ENCODE results near the gene CIB4. TPM values are rescaled to one million over a fixed set of nuclear protein-coding genes. Genes with fewer than 3 reads are reported as not detected.

Gene CIB4
- total RNA-seq, 1 donor from 2014 or later: not detected

DNA sequence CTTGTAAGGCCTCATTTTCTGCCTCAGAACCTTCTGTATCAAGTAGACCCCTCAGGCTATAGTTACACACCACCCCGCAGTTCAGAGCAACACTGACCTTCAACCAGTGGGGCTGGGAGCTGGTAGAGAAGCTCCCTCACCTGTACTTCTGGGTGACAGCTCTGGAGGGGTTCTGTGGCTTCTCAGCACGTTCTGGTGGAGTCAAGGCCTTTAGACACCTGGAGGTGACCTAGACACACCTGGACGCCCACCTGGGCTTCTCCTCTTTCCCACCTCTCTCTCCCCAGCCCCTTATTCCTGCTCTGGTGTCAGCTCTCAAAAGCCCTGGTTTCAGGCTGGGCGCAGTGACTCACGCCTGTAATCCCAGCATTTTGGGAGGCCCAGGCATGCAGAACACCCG is 7.3 kb upstream of the CIB4 start:
- ATAC-seq (no peak), DNase-seq (ENCODE audit: low spot score) (peak; percentile 15)
- intact Hi-C loops (cut with DNase I): no loop called here

DNA sequence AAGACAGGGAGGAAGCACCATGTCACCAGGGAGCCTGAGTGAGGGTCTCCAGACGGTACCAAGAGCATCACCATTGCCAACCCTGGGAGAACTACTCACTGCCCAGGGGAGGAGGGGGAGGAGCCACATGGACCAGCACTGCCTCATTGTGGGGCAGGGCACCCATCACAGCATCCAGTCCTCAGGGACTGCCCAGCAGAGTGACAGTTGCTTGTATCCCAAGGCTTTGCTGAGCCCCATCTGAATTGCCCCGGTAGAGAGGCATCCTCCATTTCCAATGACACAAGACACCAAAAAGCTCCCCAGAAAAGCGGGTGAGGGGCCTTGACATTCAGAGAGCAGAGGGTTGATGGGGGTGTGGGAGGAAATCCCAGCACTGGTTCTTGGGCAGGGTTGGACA is 6.8 kb upstream of the CIB4 start:
- ATAC-seq (no peak), DNase-seq (ENCODE audit: low spot score) (no peak)
- intact Hi-C loops (cut with DNase I): no loop called here

DNA sequence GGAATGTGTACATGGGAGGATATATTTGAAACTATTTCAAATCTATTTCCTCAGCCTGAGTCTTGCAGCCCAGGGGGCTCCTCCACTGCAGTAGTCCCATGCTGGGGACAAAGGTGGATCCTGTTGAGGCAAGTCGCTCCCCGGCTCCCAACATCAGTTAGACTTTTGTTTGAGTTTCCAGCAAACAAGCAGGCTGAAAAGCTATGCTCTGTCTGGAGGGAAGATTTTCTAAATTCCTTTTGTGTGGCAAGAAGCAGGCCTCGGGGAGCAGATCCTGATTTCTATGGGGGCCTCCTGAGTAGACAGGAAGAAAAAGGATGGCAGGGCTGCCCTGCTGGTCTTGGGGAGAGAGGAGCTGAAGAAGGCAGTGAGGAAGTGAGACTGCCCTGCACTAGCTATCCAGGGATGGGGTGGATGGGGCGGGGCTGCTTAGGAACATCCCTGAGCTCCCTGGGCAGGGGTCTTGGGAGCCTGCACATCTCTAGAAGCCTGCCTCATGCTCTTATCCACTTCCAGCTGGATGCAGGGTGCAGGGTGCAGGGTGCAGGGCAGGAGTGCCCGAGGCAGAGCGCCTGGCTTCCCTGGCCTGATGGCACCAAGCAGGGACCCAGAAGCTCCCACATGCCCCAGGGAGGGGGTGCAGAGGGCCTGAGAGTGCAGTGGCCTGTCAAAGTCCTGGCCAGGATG is 6.0 kb upstream of the CIB4 start:
- ATAC-seq (no peak), DNase-seq (ENCODE audit: low spot score) (peak; percentile 17)
- intact Hi-C loops (cut with DNase I): no loop called here

DNA sequence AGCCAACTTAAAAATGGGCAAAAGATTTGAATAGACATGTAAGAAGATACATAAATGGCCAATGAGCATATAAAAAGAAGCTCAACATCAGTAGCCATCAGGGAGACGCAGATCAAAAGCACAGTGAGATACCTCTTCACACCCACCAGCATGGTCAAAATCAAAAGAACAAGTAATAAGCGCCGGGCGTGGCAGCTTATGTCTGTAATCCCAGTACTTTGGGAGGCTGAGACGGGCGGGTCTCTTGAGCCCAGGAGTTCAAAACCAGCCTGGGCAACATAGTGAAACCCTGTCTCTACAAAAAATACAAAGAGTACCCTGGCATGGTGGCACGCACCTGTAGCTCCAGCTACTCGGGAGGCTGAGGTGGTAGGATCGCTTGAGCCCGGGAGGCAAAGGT is 4.6 kb upstream of the CIB4 start:
- intact Hi-C loops (cut with DNase I): no loop called here
- ATAC-seq (no peak), DNase-seq (ENCODE audit: low spot score) (peak; percentile 19)

DNA sequence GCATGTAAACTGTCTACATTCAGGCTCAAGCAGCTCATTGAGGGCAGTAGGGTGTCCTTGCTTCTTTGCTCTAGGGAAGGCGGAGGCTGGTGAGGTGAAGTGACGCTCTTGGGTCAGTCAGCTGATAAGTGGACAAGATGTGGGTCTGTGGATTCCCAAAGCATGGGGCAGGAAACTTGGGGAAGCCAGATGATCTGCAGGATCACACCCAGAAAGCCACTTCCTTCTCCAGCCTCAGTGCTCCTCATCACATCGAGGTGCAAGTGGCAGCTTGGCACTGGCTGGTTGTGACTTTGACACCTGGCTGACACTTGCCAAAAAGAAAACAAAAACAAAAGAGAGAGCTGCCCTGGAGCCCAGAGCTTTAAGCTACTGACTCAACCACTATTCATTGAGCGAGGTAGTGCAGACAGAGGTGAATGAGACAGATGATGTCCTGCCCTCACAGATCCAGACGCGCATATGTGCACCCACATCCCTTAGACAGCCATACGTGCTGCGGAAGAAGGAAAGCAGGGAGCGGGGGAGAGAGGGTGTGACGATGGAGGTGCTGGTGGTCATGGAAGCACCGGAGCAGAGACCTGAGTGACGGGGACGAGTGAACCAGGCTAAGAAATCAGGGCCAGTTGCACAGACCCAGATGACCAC is 3.1 kb upstream of the CIB4 start:
- ATAC-seq: no peak
- DNase-seq (ENCODE audit: low spot score): peak; percentile 30
- intact Hi-C loops (cut with DNase I): no loop called here

DNA sequence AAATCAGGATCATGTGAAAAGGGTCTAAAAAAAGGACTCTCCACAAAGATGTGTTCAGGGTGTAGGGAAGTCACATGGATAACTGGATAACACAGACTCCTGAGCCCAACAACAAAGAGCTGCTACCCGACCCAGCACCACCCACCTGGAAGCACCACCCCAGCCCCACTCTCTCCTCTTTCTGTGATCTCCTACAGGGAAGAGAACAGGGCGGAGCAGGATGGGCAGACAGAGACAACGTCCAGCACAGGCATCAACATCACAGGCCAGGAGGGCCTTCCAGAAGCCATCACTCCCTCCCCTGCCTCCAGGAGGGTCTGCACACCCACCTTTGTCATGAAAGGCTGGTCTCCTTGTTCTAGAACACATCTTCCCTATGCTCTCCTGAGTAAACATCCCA is 1.3 kb upstream of the CIB4 start:
- intact Hi-C loops (cut with DNase I): no loop called here
- ATAC-seq: no peak
- no peak for DNase-seq (ENCODE audit: low spot score)

DNA sequence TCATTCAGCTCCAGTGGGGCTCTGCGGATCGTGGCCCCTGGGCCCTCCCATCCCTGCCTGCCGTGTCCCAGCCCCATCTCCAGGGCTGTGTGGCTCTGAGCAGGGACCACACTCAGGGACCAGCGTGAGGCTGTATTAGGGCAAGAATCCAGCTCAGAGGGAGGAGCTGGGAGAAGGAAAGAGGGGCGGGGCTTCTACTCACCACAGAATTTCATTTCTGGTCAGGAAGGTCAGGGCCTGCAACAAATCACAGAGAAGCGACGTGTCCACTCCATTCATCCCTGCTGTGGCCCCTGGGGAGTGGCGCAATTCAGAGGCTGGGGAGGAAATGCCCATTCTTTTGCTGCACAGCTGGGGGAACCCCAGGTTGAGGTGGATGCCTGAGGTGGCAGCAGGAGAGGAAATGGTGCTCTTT is 828 bp downstream of the CIB4 start:
- intact Hi-C loops (cut with DNase I): no loop called here
- ATAC-seq (peak; percentile 80), DNase-seq (ENCODE audit: low spot score) (peak; percentile 57)

DNA sequence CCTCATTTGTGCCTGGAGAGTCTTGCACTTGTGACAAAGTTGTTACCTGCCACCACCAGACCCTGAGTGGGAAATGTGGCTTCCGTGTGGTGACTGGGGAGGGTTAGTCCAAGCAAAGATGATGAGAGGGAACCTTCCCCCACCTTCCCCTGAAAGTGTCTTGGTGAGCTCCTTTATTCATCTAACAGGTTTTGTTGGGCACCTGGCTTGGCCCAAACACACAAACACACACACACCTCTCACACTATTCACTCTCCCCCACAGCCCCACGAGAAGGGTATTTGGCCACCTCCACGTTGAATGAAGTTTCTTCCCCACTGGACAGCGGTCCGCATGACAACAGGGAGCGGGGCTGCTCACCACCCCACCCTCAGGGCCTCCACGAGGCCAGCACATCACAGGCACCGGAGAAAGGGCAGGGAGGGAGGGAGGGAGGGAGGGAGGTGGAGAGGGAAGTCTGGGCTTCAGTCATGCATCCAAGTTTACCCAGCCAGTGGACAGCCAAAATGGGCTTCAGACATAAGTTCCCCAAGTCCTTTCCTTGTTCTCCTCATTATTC is 1.4 kb downstream of the CIB4 start:
- ATAC-seq (no peak), DNase-seq (ENCODE audit: low spot score) (peak; percentile 22)
- intact Hi-C loops (cut with DNase I): no loop called here

DNA sequence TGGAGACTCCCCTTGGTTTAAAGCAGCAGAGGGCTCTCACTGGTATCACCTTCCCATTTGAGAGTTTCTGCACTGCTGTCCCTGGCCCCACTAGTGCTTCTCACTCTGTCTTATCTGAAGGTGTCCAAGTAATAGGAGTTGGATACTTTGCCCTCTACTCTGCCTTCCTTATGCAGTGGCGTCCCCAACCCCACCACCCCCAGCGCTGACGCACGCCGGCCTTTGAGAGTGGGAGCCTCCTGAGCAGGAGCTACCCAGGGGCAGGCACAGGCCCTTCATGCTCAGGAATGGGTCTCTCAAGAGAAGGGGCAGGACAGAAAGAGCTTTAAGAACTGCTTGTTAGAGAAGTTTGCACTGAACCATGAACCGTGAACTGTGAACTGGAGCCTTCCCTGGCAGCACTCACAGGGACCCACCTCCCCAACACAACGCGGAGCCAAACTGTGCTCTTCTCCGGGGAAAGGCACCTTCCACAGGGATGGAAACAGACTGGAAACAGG is 3.3 kb downstream of the CIB4 start:
- ATAC-seq (no peak), DNase-seq (ENCODE audit: low spot score) (peak; percentile 22)
- intact Hi-C loops (cut with DNase I): no loop called here

DNA sequence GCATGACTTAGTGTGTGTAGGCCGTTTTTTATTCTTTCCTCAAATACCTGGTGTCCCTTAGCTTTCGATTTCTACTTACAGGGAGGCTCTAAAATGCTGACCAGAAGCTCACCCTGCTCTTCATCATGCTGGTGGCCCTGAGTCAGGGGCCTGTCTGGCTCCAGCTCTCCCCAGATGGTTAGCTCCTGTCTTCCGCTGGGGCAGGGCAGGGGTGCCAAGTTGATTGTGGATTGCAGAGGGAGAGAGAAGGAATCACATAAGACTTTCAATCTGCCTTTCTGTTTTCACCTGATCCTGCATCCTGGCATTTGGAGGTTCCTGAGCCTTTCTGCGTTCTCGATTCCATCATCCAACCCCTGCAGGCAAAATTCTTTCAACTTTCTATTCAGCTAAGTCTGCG is 4.2 kb downstream of the CIB4 start:
- intact Hi-C loops (cut with DNase I): no loop called here
- ATAC-seq: no peak
- no peak for DNase-seq (ENCODE audit: low spot score)

DNA sequence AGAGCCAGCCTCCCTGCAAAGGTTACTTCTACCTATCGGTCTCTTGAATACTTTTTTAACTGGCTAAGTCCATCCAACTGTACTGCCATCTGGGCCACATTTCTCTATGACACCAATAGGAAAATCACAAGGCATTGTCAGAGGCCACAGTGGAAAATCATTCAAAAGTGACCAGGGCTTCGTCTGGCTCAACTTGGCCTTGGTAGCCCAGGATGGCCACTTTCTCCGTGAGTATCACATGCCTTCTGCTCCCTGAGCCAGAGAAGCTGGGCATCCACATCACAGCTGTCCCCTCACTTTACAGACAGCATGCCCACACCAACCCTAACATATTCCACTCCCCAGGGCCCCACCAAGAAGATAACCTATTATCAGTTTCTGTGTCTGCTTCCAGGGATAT is 5.8 kb downstream of the CIB4 start:
- DNase-seq (ENCODE audit: low spot score) (no peak), ATAC-seq (no peak)
- intact Hi-C loops (cut with DNase I): no loop called here

DNA sequence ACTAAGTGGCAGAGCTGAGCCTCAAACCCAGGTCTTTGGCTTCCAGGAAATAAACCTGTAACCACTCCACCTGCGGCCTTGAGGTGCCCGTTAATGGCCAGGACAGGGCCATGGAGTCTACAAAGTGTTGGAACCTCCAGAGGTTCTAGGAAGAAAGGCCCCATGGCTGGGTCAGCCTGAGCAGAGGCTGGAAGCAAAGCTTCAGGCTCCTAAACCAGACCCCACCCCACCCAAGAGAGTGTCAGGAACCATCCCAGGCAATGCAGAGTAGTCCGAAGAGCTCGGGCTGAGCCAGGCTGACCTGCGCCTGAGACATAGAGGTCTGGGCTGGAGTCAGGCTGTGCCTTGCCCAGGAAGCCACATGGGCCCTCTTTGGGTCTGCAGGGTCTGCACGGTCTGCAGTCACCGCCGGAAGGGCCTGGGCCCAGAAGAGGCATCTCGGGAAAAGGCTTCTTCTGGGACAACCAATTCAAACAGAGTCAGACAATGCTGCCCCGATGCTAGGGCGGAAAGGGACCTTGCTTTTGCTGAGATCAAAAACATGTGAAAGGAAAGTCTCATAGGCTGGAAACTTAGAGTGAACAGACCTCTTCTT is 6.4 kb downstream of the CIB4 start:
- intact Hi-C loops (cut with DNase I): no loop called here
- ATAC-seq (no peak), DNase-seq (ENCODE audit: low spot score) (no peak)

DNA sequence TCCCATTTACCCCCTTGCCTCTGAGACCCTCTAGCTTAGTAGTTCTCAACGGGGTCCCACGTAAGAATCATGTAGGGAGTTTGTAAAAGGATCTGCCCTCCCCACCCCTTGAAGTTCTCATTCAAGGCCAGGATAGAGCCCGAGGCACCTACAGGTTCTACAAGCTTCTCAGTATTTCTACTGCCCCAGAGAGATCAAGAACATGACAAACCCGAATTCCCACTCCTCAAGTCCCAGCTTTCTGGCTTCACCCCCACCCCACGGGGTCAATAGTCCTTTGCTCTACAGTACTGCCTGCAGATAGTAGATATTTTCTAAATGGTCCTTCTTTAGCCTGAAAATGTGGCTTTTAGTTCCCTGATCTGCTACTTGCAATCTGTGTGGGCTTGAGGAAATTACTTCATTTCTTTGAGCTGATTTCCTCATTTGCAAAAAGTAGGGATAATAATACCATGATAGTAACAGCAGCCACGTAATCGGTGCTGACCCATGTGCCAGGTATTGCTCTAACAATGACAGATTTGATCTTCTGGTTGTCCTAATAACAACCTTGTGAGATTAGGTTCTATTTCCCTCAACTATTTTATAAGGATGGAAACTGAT is 7.1 kb downstream of the CIB4 start:
- intact Hi-C loops (cut with DNase I): no loop called here
- DNase-seq (ENCODE audit: low spot score): no peak
- ATAC-seq: no peak

DNA sequence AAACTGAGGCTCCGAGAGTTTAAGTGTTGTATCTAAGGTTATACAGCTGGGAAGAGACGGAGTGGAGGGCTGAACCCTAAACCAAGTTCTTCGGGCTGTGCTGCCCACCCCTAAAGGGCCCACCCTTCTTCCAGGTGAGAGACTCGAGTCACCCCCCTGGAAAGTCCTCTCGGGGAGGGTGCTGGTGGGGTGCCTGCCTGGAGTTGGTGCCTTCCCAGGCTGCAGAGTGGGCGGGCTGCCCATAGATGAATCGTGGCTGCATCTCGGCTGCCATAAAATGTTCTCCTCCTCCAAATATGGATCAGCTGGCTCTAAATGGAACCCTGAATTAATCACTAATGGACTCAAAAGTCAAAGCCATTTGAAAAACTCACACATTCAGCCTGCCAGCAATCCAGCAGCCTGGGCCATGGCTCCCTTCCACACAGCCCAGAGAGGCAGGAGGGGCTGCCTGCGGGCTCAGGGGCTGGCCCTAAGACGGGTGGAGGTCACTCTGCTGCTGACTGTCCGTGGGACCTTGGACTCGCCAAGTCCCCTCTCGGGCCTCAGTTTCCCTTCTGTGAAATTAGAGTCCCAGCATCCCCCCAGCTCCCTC is 7.7 kb downstream of the CIB4 start:
- intact Hi-C loops (cut with DNase I): no loop called here
- DNase-seq (ENCODE audit: low spot score) (no peak), ATAC-seq (no peak)

DNA sequence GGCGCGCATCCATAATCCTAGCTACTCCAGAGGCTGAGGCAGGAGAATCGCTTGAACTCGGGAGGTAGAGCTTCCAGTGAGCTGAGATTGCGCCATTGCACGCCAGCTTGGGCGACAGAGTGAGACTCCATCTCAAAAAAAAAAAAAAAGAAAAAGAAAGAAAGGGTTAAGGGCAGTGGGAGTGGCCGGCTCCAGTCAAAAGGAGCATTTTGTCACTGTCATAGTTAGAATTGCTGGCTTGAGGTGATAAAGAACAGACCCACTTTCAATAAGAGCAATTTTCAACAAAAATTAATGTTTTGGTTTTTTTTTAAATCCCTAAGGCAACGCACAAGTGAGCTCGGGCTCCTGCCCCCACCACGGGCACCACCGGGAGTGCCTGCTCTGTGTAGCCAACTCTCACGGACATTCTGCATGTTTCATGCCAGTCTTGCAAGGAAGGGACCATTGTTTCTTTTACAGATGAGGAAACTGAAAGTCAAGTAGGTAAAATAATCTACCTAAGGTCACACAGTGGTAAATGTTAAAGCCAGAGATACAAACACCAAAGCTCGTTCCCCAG is 8.5 kb downstream of the CIB4 start:
- ATAC-seq: no peak
- no peak for DNase-seq (ENCODE audit: low spot score)
- intact Hi-C loops (cut with DNase I): no loop called here

DNA sequence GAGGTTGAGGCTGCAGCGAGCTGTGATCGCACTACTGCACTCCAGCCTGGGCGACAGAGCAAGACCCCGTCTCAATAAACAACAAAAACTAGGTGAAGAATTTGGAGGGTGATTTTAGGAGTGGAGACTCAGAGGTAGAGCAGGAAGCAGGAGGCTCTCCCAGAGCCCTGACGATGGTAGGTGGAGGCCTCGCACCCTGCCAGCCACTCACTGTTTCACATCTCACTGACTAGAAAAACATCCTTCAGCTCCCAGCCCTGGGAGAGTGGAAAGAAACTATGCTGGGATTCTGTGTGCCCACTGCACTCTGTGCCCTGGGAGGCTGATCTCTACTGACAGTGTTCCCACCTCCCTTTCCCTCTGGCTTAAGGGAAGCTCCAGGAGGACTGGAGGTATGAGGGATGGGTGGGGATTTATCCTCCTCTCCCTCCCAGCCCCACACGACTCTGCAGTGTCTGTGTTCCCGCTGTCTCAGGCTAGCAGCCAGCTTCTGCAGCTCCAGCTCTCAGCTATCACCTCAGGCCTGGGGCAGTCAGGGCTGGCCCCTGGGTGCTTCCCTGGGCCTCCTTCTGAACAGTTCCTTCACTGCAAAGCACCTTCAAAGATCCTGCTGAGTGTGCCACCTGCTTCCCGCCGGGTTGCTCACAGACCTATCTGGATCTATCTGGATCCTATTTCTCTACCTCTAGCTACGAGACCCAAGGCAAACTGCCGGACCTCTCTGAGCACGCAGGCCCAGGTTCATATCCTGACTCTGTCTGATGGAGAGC is 9.6 kb downstream of the CIB4 start:
- intact Hi-C loops (cut with DNase I): no loop called here
- ATAC-seq (no peak), DNase-seq (ENCODE audit: low spot score) (no peak)

DNA sequence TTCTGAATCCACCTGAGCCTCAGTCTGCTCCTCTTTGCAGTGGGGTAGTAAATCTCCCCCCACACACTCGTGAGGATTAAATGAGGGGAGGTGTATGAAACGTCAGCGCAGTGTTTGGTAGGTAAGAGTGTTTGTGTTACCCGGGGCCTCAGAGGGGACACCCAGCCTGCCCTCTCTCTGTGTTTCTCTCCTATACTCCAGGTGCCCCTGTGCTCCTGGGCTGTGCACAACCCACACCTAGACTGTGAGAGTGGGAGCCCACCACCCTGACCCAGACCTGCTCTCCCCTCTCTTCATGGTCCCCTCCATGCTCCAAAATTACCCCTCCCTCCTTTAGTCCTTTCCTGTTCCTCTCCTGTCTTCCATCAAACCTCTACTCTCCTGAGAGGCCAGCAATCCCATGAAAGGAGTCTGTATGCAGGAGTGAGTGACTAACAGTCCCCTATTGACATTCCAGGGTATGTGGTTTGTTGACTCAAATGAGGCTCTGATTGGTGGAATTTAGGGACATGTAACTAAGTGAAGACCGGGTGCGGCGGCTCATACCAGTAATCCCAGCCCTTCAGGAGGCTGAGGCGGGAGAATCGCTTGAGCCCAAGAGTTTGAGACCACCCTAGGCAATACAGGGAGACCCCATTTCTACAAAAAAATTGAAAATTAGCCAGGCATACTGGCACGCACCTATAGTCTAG is 10.4 kb downstream of the CIB4 start:
- no peak for ATAC-seq
- DNase-seq (ENCODE audit: low spot score): no peak
- intact Hi-C loops (cut with DNase I): no loop called here

DNA sequence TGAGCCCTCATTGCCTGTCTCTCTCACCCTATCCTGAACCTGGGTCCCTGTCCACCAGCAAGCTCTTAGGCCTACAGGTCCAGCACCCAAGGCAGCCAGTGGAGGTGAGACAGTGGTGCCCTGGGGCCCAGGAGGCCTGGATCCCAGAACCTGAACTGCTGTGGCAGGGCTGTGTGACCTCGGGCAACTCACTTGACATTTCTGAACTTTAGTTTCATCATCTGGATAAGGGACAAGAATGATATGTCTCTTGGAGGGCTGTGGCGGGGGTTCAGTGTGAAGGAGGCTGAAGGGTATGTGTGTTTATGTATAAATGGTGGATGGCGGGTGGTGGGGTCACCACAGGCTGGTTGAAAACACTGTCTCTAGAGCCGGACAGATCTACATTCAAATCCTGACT is 10.9 kb downstream of the CIB4 start:
- no peak for ATAC-seq
- intact Hi-C loops (cut with DNase I): no loop called here
- DNase-seq (ENCODE audit: low spot score): no peak
